ENCODE results near the gene CALML5. TPM values are rescaled to one million over a fixed set of nuclear protein-coding genes. Genes with fewer than 3 reads are reported as not detected.

The CALML5 gene
- total RNA-seq, 2 experiments from 2014 or later = not detected

GRCh38 chr10:5538892-5539651 is 39.7 kb upstream of the CALML5 start:
- H3K4me3 Mint-ChIP-seq = no peak overlapping the region
- H3K4me1 Mint-ChIP-seq = no peaks in the 10 kb centered on the region
- no peak for ATAC-seq
- no peak overlapping the region for H3K27ac Mint-ChIP-seq
- DNase-seq = no peak
- peaks cover 34% of the 10 kb centered on the region for H3K27me3 Mint-ChIP-seq
- peaks cover 6% of the 10 kb centered on the region for H3K9me3 Mint-ChIP-seq (ENCODE audit: low read depth)
- CTCF ChIA-PET = interaction anchor here (0.6 kb wide), 1 partner anchor 91 kb away, joined by 3 read pairs; no protein-coding TSS in a partner anchor
- H3K36me3 Mint-ChIP-seq = peaks cover 4% of the 10 kb centered on the region

GRCh38 chr10:5538446-5538845 is 39.1 kb upstream of the CALML5 start:
- no peak overlapping the region for H3K27ac Mint-ChIP-seq
- ATAC-seq (no peak), DNase-seq (no peak)
- H3K9me3 Mint-ChIP-seq (ENCODE audit: low read depth) = peaks cover 6% of the 10 kb centered on the region
- CTCF ChIA-PET = interaction anchor here (0.6 kb wide), 1 partner anchor 90 kb away, joined by 3 read pairs; no protein-coding TSS in a partner anchor
- no peaks in the 10 kb centered on the region for H3K4me1 Mint-ChIP-seq
- peaks cover 4% of the 10 kb centered on the region for H3K36me3 Mint-ChIP-seq
- peaks cover 31% of the 10 kb centered on the region for H3K27me3 Mint-ChIP-seq
- H3K4me3 Mint-ChIP-seq = no peak overlapping the region

GRCh38 chr10:5537684-5538083 is 38.3 kb upstream of the CALML5 start:
- Mint-ChIP-seq H3K27ac (no peak overlapping the region), H3K4me3 (no peak overlapping the region), H3K9me3 (ENCODE audit: low read depth) (peaks cover 6% of the 10 kb centered on the region), H3K4me1 (no peaks in the 10 kb centered on the region), H3K36me3 (peaks cover 4% of the 10 kb centered on the region), H3K27me3 (peaks cover 26% of the 10 kb centered on the region)
- CTCF ChIA-PET = no interaction called here
- DNase-seq (no peak), ATAC-seq (no peak)

GRCh38 chr10:5536486-5537081 is 37.2 kb upstream of the CALML5 start:
- Mint-ChIP-seq H3K4me3 (no peak overlapping the region), H3K36me3 (peaks cover 2% of the 10 kb centered on the region), H3K9me3 (ENCODE audit: low read depth) (peaks cover 4% of the 10 kb centered on the region), H3K27ac (no peak overlapping the region), H3K27me3 (peaks cover 26% of the 10 kb centered on the region), H3K4me1 (no peaks in the 10 kb centered on the region)
- CTCF ChIA-PET = no interaction called here
- ATAC-seq (no peak), DNase-seq (no peak)

- CTCF ChIA-PET = no interaction called here
- H3K36me3 Mint-ChIP-seq = no peaks in the 10 kb centered on the region
- H3K4me3 Mint-ChIP-seq = no peak overlapping the region
These were observed 35.8 kb upstream of the CALML5 start for GRCh38 chr10:5534880-5535856.

GRCh38 chr10:5534051-5534821 is 34.9 kb upstream of the CALML5 start:
- H3K27ac Mint-ChIP-seq = no peak overlapping the region
- H3K36me3 Mint-ChIP-seq = no peaks in the 10 kb centered on the region
- peaks cover 16% of the 10 kb centered on the region for H3K27me3 Mint-ChIP-seq
- H3K4me3 Mint-ChIP-seq = no peak overlapping the region
- CTCF ChIA-PET = no interaction called here
- ATAC-seq (no peak), DNase-seq (no peak)
- no peaks in the 10 kb centered on the region for H3K4me1 Mint-ChIP-seq
- H3K9me3 Mint-ChIP-seq (ENCODE audit: low read depth) = no peaks in the 10 kb centered on the region

More at GRCh38 chr10:5534880-5535856, 35.8 kb upstream of the CALML5 start:
- DNase-seq (no peak), ATAC-seq (no peak)
- Mint-ChIP-seq H3K4me1 (no peaks in the 10 kb centered on the region), H3K27ac (no peak overlapping the region), H3K9me3 (ENCODE audit: low read depth) (no peaks in the 10 kb centered on the region), H3K27me3 (peaks cover 16% of the 10 kb centered on the region)

- Mint-ChIP-seq H3K4me3 (no peak overlapping the region), H3K9me3 (ENCODE audit: low read depth) (no peaks in the 10 kb centered on the region), H3K27ac (no peak overlapping the region), H3K36me3 (no peaks in the 10 kb centered on the region), H3K27me3 (peaks cover 9% of the 10 kb centered on the region), H3K4me1 (no peaks in the 10 kb centered on the region)
- ATAC-seq (no peak), DNase-seq (no peak)
- CTCF ChIA-PET = no interaction called here
These were observed 33.8 kb upstream of the CALML5 start for GRCh38 chr10:5533098-5533731.

- H3K4me3 Mint-ChIP-seq = no peak overlapping the region
- no peaks in the 10 kb centered on the region for H3K4me1 Mint-ChIP-seq
- H3K27me3 Mint-ChIP-seq = peaks cover 4% of the 10 kb centered on the region
- no peak for ATAC-seq
- no peaks in the 10 kb centered on the region for H3K9me3 Mint-ChIP-seq (ENCODE audit: low read depth)
- CTCF ChIA-PET = no interaction called here
- no peak overlapping the region for H3K27ac Mint-ChIP-seq
- no peak for DNase-seq
- no peaks in the 10 kb centered on the region for H3K36me3 Mint-ChIP-seq
These were observed 33.3 kb upstream of the CALML5 start for GRCh38 chr10:5532618-5533097.

- no peak overlapping the region for H3K4me3 Mint-ChIP-seq
- H3K27me3 Mint-ChIP-seq = peaks cover 4% of the 10 kb centered on the region
- H3K36me3 Mint-ChIP-seq = no peaks in the 10 kb centered on the region
- H3K9me3 Mint-ChIP-seq (ENCODE audit: low read depth) = no peaks in the 10 kb centered on the region
- no peak for DNase-seq
- H3K27ac Mint-ChIP-seq = no peak overlapping the region
- no peaks in the 10 kb centered on the region for H3K4me1 Mint-ChIP-seq
- CTCF ChIA-PET = no interaction called here
- no peak for ATAC-seq
These were observed 32.9 kb upstream of the CALML5 start for GRCh38 chr10:5532307-5532605.

GRCh38 chr10:5531558-5532306 is 32.4 kb upstream of the CALML5 start:
- Mint-ChIP-seq H3K27ac (no peak overlapping the region), H3K4me3 (no peak overlapping the region), H3K4me1 (no peaks in the 10 kb centered on the region), H3K9me3 (ENCODE audit: low read depth) (no peaks in the 10 kb centered on the region), H3K27me3 (peaks cover 4% of the 10 kb centered on the region), H3K36me3 (no peaks in the 10 kb centered on the region)
- CTCF ChIA-PET = no interaction called here
- no peak for ATAC-seq
- DNase-seq = no peak

GRCh38 chr10:5530846-5531557 is 31.6 kb upstream of the CALML5 start:
- Mint-ChIP-seq H3K9me3 (ENCODE audit: low read depth) (no peaks in the 10 kb centered on the region), H3K36me3 (no peaks in the 10 kb centered on the region), H3K27me3 (peaks cover 4% of the 10 kb centered on the region), H3K27ac (no peak overlapping the region), H3K4me3 (no peak overlapping the region), H3K4me1 (no peaks in the 10 kb centered on the region)
- ATAC-seq (no peak), DNase-seq (no peak)
- CTCF ChIA-PET = interaction anchor here (0.7 kb wide), 1 partner anchor 89 kb away, joined by 3 read pairs; no protein-coding TSS in a partner anchor
